Suprapubic skin (tissue), 4 donors: ENCODE measurements around the gene SMC6. TPM values are rescaled to one million over a fixed set of nuclear protein-coding genes. Genes with fewer than 3 reads are reported as not detected.

Source experiments
- DNase-seq, 2 donors: peaks; one replicate each; pipeline ENCODE4 v3.0.0-alpha.2; 2019; ENCODE audit warnings: low spot score in 2 of 2
- H3K27ac ChIP-seq: fragments of 200-600 bp; sonication (generic); one replicate; pipeline ENCODE4 v1.5.1; 2019
- H3K27me3 ChIP-seq: fragments of 200-600 bp; sonication (generic); one replicate; pipeline ENCODE4 v1.5.1; 2019
- H3K36me3 ChIP-seq: fragments of 200-600 bp; sonication (generic); one replicate; pipeline ENCODE4 v1.5.1; 2019
- H3K4me1 ChIP-seq: fragments of 200-600 bp; sonication (generic); one replicate; pipeline ENCODE4 v1.5.1; 2019
- H3K4me3 ChIP-seq: fragments of 200-600 bp; sonication (generic); one replicate; pipeline ENCODE4 v1.5.1; 2019; ENCODE audit warnings: mild to moderate bottlenecking
- H3K9me3 ChIP-seq: fragments of 200-600 bp; sonication (generic); one replicate; pipeline ENCODE4 v1.5.1; 2019
- EP300 ChIP-seq: sonication (generic); formaldehyde crosslinking; IDR thresholded peaks from one replicate; pipeline ENCODE4 v1.6.1; 2017; ENCODE audit warnings: antibody characterized with exemption
- POLR2A ChIP-seq, 2 donors: fragments of 450-650 bp; IDR thresholded peaks; one replicate each; pipeline ENCODE4 v1.6.1; 2017; ENCODE audit warnings: antibody characterized with exemption in 2 of 2, mild to moderate bottlenecking in 2 of 2, moderate library complexity in 2 of 2
- POLR2AphosphoS5 ChIP-seq, 3 donors: sonication (generic); formaldehyde crosslinking; IDR thresholded peaks; one replicate each; pipeline ENCODE4 v1.6.1; 2017; ENCODE audit warnings: antibody characterized with exemption in 3 of 3
- WGBS: methylation state at CpG from one replicate; pipeline ENCODE4 v1.1.5; 2018; 5-methylcytosine and 5-hydroxymethylcytosine counted together
- total RNA-seq, 4 donors: library from RNA; depleted of rRNA; stranded (reverse); fragments of >200 nt; gene quantifications; one replicate each; pipeline ENCODE4 v1.1.0, GENCODE V29; 2016
- TF ChIP-seq, protein P1 (sequence below), 2 donors: fragments of 200-600 bp in 1 of 2; fragments of 450-650 bp in 1 of 2; sonication (generic) in 1 of 2; IDR thresholded peaks; one replicate each; pipeline ENCODE4 v1.5.1; 2016 to 2019; ENCODE audit warnings: antibody characterized with exemption in 2 of 2, mild to moderate bottlenecking in 1 of 2, moderate library complexity in 1 of 2

SMC6 gene
- total RNA-seq, 4 donors from 2014 or later, result 22.5 to 34.0 (median 26.9) TPM

DNA sequence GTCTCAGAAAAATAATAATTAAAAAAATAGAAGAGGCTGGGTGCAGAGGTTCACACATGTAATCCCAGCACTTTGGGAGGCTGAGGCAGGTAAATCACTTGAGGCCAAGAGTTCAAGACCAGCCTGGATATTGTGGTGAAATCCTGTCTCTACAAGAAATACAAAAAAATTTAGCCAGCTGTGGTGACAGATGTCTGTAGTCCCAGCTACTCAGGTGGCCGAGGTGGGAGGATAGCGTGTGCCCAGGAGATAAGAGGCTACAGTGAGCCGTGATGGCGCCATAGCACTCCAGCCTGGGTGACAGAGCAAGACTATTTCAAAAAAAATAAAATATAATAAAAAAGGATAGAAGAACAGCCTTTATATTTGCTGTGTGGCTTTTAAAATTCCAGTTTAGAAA lies 35.9 kb downstream of the SMC6 start:
- H3K36me3 ChIP-seq, result peaks cover 83% of the 10 kb centered on the region

DNA sequence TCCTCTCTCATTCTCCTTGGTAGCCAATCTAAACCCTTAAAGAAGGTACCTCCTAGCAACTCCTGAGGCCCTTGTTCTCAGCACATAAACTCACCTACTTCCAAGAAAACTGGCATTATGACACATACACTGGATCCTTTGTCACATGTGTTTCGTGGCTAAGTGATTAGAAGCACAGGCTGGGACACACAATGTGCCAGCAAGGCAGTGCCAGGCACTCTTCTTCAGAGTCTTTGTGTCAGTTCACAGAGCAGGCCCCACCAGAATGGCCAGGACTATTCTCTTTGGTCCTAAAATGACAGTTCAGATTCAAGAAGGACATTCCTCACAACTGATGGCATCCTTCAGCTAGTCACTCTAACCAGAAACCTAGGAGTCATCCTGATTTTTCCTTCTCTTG lies 40.3 kb downstream of the SMC6 start:
- Histone ChIP-seq H3K9me3 (no peaks in the 10 kb centered on the region), H3K36me3 (peaks cover 74% of the 10 kb centered on the region), H3K4me3 (no peak overlapping the region), H3K4me1 (no peaks in the 10 kb centered on the region), H3K27ac (no peak overlapping the region), H3K27me3 (no peaks in the 10 kb centered on the region)
- WGBS, result 84% methylated on average over 1 of the region's 1 CpG
- TF ChIP-seq POLR2A (IDR thresholded peaks at IDR 0.05), result no peak
- TF ChIP-seq, protein P1, sequence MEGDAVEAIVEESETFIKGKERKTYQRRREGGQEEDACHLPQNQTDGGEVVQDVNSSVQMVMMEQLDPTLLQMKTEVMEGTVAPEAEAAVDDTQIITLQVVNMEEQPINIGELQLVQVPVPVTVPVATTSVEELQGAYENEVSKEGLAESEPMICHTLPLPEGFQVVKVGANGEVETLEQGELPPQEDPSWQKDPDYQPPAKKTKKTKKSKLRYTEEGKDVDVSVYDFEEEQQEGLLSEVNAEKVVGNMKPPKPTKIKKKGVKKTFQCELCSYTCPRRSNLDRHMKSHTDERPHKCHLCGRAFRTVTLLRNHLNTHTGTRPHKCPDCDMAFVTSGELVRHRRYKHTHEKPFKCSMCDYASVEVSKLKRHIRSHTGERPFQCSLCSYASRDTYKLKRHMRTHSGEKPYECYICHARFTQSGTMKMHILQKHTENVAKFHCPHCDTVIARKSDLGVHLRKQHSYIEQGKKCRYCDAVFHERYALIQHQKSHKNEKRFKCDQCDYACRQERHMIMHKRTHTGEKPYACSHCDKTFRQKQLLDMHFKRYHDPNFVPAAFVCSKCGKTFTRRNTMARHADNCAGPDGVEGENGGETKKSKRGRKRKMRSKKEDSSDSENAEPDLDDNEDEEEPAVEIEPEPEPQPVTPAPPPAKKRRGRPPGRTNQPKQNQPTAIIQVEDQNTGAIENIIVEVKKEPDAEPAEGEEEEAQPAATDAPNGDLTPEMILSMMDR (IDR thresholded peaks at IDR 0.05), result no peak
- TF ChIP-seq EP300, result no peak
- no peak for TF ChIP-seq POLR2AphosphoS5 (IDR thresholded peaks at IDR 0.05)
- no peak for DNase-seq

More for the DNA sequence above, 35.9 kb downstream of the SMC6 start:
- WGBS, result 100% methylated on average over 4 of the region's 4 CpGs
- Histone ChIP-seq H3K27ac (no peak overlapping the region), H3K9me3 (no peaks in the 10 kb centered on the region), H3K4me3 (no peak overlapping the region), H3K4me1 (no peaks in the 10 kb centered on the region), H3K27me3 (no peaks in the 10 kb centered on the region)
- no peak for DNase-seq
- TF ChIP-seq POLR2A (IDR thresholded peaks at IDR 0.05), result no peak
- no peak for TF ChIP-seq POLR2AphosphoS5 (IDR thresholded peaks at IDR 0.05)
- no peak for TF ChIP-seq EP300
- TF ChIP-seq, protein P1 (IDR thresholded peaks at IDR 0.05), result no peak

DNA sequence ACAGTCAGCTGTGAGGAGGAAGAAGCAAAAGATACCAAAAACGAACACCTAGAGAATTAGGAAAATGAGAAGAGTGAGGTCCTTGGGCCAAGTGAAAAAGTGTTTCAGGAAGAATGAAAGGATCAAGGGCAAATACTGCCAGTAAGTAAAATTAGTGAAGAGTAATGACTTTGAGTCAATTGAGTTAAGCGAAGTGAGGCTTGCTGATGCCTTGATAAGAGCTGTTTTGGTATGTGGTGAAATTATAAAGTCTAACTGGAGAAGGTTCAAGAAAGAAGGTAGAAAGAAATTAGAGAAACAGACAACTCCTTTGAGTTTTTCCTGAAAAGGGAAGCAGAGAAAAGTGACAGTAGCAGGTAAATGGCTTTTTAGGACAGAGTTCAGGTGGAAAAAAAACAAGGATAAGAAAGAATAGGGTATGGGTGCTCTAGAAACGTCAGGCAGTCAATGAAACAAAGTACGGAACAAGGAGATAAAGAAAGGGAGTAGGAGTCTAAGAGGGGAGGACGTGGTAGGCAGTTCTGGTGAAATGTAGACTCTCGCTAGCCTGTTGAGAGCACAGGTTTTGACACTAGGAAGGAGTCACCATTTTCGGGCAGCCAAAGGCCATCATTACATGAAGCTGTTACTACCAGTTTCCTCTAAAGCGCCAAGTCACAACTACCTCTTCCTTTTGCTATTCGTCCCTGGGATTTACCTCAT lies 42.9 kb downstream of the SMC6 start:
- Histone ChIP-seq H3K27me3 (no peaks in the 10 kb centered on the region), H3K9me3 (no peaks in the 10 kb centered on the region), H3K27ac (no peak overlapping the region), H3K4me1 (no peaks in the 10 kb centered on the region), H3K4me3 (no peak overlapping the region), H3K36me3 (peaks cover 61% of the 10 kb centered on the region)
- 92% methylated on average over 9 of the region's 9 CpGs for WGBS
- DNase-seq, result no peak
- TF ChIP-seq POLR2A (IDR thresholded peaks at IDR 0.05), result no peak
- no peak for TF ChIP-seq EP300
- TF ChIP-seq POLR2AphosphoS5 (IDR thresholded peaks at IDR 0.05), result no peak
- TF ChIP-seq, protein P1 (IDR thresholded peaks at IDR 0.05), result no peak

DNA sequence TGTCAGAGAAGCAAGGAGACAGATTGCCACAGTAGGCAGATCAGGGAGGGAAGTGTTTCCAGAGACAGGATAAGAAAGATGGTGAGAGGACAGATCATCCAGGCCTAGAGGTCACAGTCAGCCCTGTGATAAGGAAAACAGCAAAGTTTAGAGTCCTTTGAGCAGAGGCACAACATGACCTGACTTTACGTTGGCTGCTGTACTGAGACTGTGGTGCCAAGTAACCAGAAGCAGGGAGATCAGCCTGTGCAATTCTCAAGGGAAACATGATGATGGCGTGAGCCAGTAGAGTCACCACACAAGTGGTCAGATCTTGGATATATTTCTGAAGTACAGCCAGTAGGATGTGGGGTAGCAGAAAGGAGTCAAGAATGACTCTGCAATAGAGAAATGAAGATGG lies 43.7 kb downstream of the SMC6 start:
- Histone ChIP-seq H3K4me1 (no peaks in the 10 kb centered on the region), H3K36me3 (peaks cover 66% of the 10 kb centered on the region), H3K9me3 (no peaks in the 10 kb centered on the region), H3K4me3 (no peak overlapping the region), H3K27me3 (no peaks in the 10 kb centered on the region), H3K27ac (no peak overlapping the region)
- no peak for DNase-seq
- TF ChIP-seq POLR2A (IDR thresholded peaks at IDR 0.05), result no peak
- no peak for TF ChIP-seq POLR2AphosphoS5 (IDR thresholded peaks at IDR 0.05)
- TF ChIP-seq, protein P1 (IDR thresholded peaks at IDR 0.05), result no peak
- no peak for TF ChIP-seq EP300
- WGBS, result 85% methylated on average over 2 of the region's 2 CpGs

DNA sequence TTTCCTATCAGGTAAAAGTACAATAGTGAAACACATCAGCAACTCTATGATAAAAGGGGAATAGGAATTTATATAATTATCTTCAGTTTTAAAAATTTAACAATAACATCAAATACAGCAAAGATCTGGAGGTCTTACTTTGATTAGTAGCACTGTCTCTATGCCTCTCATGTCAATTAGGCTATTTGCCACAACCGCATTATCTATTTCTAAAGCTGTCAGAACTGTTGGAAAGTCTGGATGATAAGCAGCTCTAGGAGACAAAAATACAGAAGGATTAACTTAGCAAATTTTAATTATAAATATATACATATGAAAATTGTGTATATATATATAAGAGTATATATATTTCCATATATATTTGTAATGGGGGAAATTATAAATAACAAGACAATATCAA lies 45.1 kb downstream of the SMC6 start:
- no peaks in the 10 kb centered on the region for H3K27me3 ChIP-seq
- H3K27ac ChIP-seq, result no peak overlapping the region
- no peaks in the 10 kb centered on the region for H3K4me1 ChIP-seq
- TF ChIP-seq POLR2A (IDR thresholded peaks at IDR 0.05) (no peak), POLR2AphosphoS5 (IDR thresholded peaks at IDR 0.05) (no peak), EP300 (no peak)
- TF ChIP-seq, protein P1 (IDR thresholded peaks at IDR 0.05), result no peak
- H3K9me3 ChIP-seq, result no peaks in the 10 kb centered on the region
- no peak for DNase-seq
- WGBS, result 94% methylated on average over 1 of the region's 1 CpG
- peaks cover 59% of the 10 kb centered on the region for H3K36me3 ChIP-seq
- no peak overlapping the region for H3K4me3 ChIP-seq
